Activated naive CD8-positive, alpha-beta T cell (primary cell): Measurements from ENCODE around the gene RALBP1.
"Not testable (repeated sequence)": the region's sequence is repeated elsewhere in the genome, so short reads cannot be mapped to it uniquely, and the experiment has no call there.

Experiments
- H3K27ac Mint-ChIP-seq: one replicate; pipeline ENCODE4 v1.8.0; 2021; ENCODE audit warnings: mixed read lengths
- H3K27me3 Mint-ChIP-seq: one replicate; pipeline ENCODE4 v1.8.0; 2021; ENCODE audit warnings: mixed read lengths
- H3K36me3 Mint-ChIP-seq: one replicate; pipeline ENCODE4 v1.8.0; 2021; ENCODE audit warnings: mixed read lengths
- H3K4me1 Mint-ChIP-seq: one replicate; pipeline ENCODE4 v1.8.0; 2021; ENCODE audit warnings: low read depth, mixed read lengths
- H3K4me3 Mint-ChIP-seq: one replicate; pipeline ENCODE4 v1.8.0; 2021; ENCODE audit warnings: mild to moderate bottlenecking, mixed read lengths
- H3K9me3 Mint-ChIP-seq: one replicate; pipeline ENCODE4 v1.8.0; 2021; ENCODE audit warnings: low read depth, mixed read lengths

RALBP1 gene

GRCh38 chr18:9444549-9444948 lies 30.8 kb upstream of the RALBP1 start:
- peaks cover 17% of the 10 kb centered on the region for H3K9me3 Mint-ChIP-seq
- H3K27ac Mint-ChIP-seq, result no peak overlapping the region
- H3K36me3 Mint-ChIP-seq, result peaks cover 6% of the 10 kb centered on the region

GRCh38 chr18:9446839-9447238 lies 28.5 kb upstream of the RALBP1 start:
- peaks cover 17% of the 10 kb centered on the region for H3K9me3 Mint-ChIP-seq
- peaks cover 6% of the 10 kb centered on the region for H3K27me3 Mint-ChIP-seq
- no peak overlapping the region for H3K27ac Mint-ChIP-seq
- H3K4me3 Mint-ChIP-seq, result no peak overlapping the region
- peaks cover 7% of the 10 kb centered on the region for H3K36me3 Mint-ChIP-seq
- H3K4me1 Mint-ChIP-seq, result no peaks in the 10 kb centered on the region

More at GRCh38 chr18:9444549-9444948, 30.8 kb upstream of the RALBP1 start:
- Mint-ChIP-seq H3K27me3 (no peaks in the 10 kb centered on the region), H3K4me3 (no peak overlapping the region), H3K4me1 (no peaks in the 10 kb centered on the region)

GRCh38 chr18:9447334-9447733 lies 28.0 kb upstream of the RALBP1 start:
- peaks cover 6% of the 10 kb centered on the region for H3K27me3 Mint-ChIP-seq
- H3K4me1 Mint-ChIP-seq, result no peaks in the 10 kb centered on the region
- H3K36me3 Mint-ChIP-seq, result peaks cover 7% of the 10 kb centered on the region
- H3K9me3 Mint-ChIP-seq, result peaks cover 17% of the 10 kb centered on the region
- H3K4me3 Mint-ChIP-seq, result no peak overlapping the region
- no peak overlapping the region for H3K27ac Mint-ChIP-seq

GRCh38 chr18:9449600-9450414 lies 25.5 kb upstream of the RALBP1 start:
- peaks cover 6% of the 10 kb centered on the region for H3K27me3 Mint-ChIP-seq
- peaks cover 7% of the 10 kb centered on the region for H3K4me1 Mint-ChIP-seq
- H3K9me3 Mint-ChIP-seq, result peaks cover 17% of the 10 kb centered on the region
- H3K27ac Mint-ChIP-seq, result no peak overlapping the region
- peaks cover 7% of the 10 kb centered on the region for H3K36me3 Mint-ChIP-seq
- no peak overlapping the region for H3K4me3 Mint-ChIP-seq

- not testable (repeated sequence) for H3K4me3 Mint-ChIP-seq, H3K27ac Mint-ChIP-seq, H3K27me3 Mint-ChIP-seq, H3K4me1 Mint-ChIP-seq
- Mint-ChIP-seq H3K9me3 (peaks cover 17% of the 10 kb centered on the region), H3K36me3 (peaks cover 12% of the 10 kb centered on the region)
Observed at GRCh38 chr18:9450920-9451319, 24.4 kb upstream of the RALBP1 start.

- Mint-ChIP-seq H3K27me3 (peaks cover 6% of the 10 kb centered on the region), H3K4me3 (no peak overlapping the region), H3K9me3 (peaks cover 10% of the 10 kb centered on the region), H3K4me1 (peaks cover 7% of the 10 kb centered on the region), H3K27ac (no peak overlapping the region), H3K36me3 (peaks cover 11% of the 10 kb centered on the region)
Observed at GRCh38 chr18:9453283-9453682, 22.0 kb upstream of the RALBP1 start.

GRCh38 chr18:9454061-9454703 lies 21.1 kb upstream of the RALBP1 start:
- Mint-ChIP-seq H3K4me3 (no peak overlapping the region), H3K36me3 (peaks cover 13% of the 10 kb centered on the region), H3K27me3 (peaks cover 8% of the 10 kb centered on the region), H3K9me3 (peaks cover 10% of the 10 kb centered on the region), H3K27ac (no peak overlapping the region), H3K4me1 (peaks cover 7% of the 10 kb centered on the region)

GRCh38 chr18:9455718-9456511 lies 19.4 kb upstream of the RALBP1 start:
- Mint-ChIP-seq H3K4me1 (peaks cover 7% of the 10 kb centered on the region), H3K27ac (no peak overlapping the region), H3K9me3 (peaks cover 10% of the 10 kb centered on the region), H3K4me3 (no peak overlapping the region), H3K36me3 (peaks cover 11% of the 10 kb centered on the region), H3K27me3 (peaks cover 3% of the 10 kb centered on the region)

- H3K36me3 Mint-ChIP-seq, result peaks cover 5% of the 10 kb centered on the region
- no peaks in the 10 kb centered on the region for H3K4me1 Mint-ChIP-seq
- no peak overlapping the region for H3K27ac Mint-ChIP-seq
- no peak overlapping the region for H3K4me3 Mint-ChIP-seq
- H3K27me3 Mint-ChIP-seq, result no peaks in the 10 kb centered on the region
- H3K9me3 Mint-ChIP-seq, result peaks cover 16% of the 10 kb centered on the region
Observed at GRCh38 chr18:9466127-9466526, 9.2 kb upstream of the RALBP1 start.

- H3K9me3 Mint-ChIP-seq, result peaks cover 16% of the 10 kb centered on the region
- H3K27ac Mint-ChIP-seq, result no peak overlapping the region
- no peaks in the 10 kb centered on the region for H3K4me1 Mint-ChIP-seq
- H3K4me3 Mint-ChIP-seq, result no peak overlapping the region
- H3K27me3 Mint-ChIP-seq, result no peaks in the 10 kb centered on the region
- peaks cover 5% of the 10 kb centered on the region for H3K36me3 Mint-ChIP-seq
Observed at GRCh38 chr18:9466846-9467245, 8.5 kb upstream of the RALBP1 start.

- Mint-ChIP-seq H3K4me3 (no peak overlapping the region), H3K36me3 (peaks cover 5% of the 10 kb centered on the region), H3K4me1 (no peaks in the 10 kb centered on the region), H3K27me3 (peaks cover 1% of the 10 kb centered on the region), H3K27ac (no peak overlapping the region), H3K9me3 (peaks cover 16% of the 10 kb centered on the region)
Observed at GRCh38 chr18:9468998-9469397, 6.3 kb upstream of the RALBP1 start.

- H3K4me3 Mint-ChIP-seq, result no peak overlapping the region
- H3K36me3 Mint-ChIP-seq, result peaks cover 5% of the 10 kb centered on the region
- peaks cover 2% of the 10 kb centered on the region for H3K27me3 Mint-ChIP-seq
- H3K9me3 Mint-ChIP-seq, result peaks cover 16% of the 10 kb centered on the region
- no peak overlapping the region for H3K27ac Mint-ChIP-seq
- peaks cover 3% of the 10 kb centered on the region for H3K4me1 Mint-ChIP-seq
Observed at GRCh38 chr18:9469685-9470084, 5.6 kb upstream of the RALBP1 start.

- H3K27ac Mint-ChIP-seq, result peak overlapping the region; percentile 94
- peaks cover 22% of the 10 kb centered on the region for H3K4me1 Mint-ChIP-seq
- peaks cover 3% of the 10 kb centered on the region for H3K36me3 Mint-ChIP-seq
- peak overlapping the region; percentile 94 for H3K4me3 Mint-ChIP-seq
- no peaks in the 10 kb centered on the region for H3K9me3 Mint-ChIP-seq
- H3K27me3 Mint-ChIP-seq, result peaks cover 2% of the 10 kb centered on the region
Observed at GRCh38 chr18:9474108-9474982, 968 bp upstream of the RALBP1 start.
